B cell (primary cell): ENCODE measurements around the gene NPIPB13. TPM values are rescaled to one million over a fixed set of nuclear protein-coding genes. Genes with fewer than 3 reads are reported as not detected.
"Not testable (repeated sequence)": the region's sequence is repeated elsewhere in the genome, so short reads cannot be mapped to it uniquely, and the experiment has no call there.

Experiments
- ATAC-seq: fragments of 200-7000 bp; cut with Tn5 transposase; one replicate; pipeline ENCODE4 v1.10.0; 2021; ENCODE audit warnings: low read depth, mild to moderate bottlenecking, moderate number of reproducible peaks, moderate library complexity
- CTCF ChIA-PET: fragments of 350-600 bp; sonication (Branson Sonifier 250); formaldehyde crosslinking; loops from one replicate; lab custom pipeline; 2021; ENCODE audit warnings: antibody characterized with exemption, inconsistent platforms; lab: Charles Lee
- POLR2A ChIA-PET: fragments of 350-600 bp; sonication (Branson Sonifier 250); formaldehyde crosslinking; loops from one replicate; lab custom pipeline; 2021; ENCODE audit warnings: antibody characterized with exemption; lab: Charles Lee
- DNase-seq: peaks from one replicate; pipeline ENCODE4 v3.0.0; 2013
- H2AFZ ChIP-seq: 2 replicates; pipeline ENCODE4 v1.6.1; 2012; ENCODE audit warnings: mild to moderate bottlenecking, low read depth, low read length; ENCODE audit not compliant: insufficient read depth, poor library complexity, severe bottlenecking
- H3K27ac ChIP-seq, 2 donors: 1 replicate in 1 of 2; 2 replicates in 1 of 2; pipeline ENCODE4 v1.5.1; 2012 to 2013; ENCODE audit warnings: low read length in 2 of 2, mild to moderate bottlenecking in 2 of 2, moderate library complexity in 1 of 2
- H3K27me3 ChIP-seq, 4 experiments: fragments of 200-600 bp in 1 of 4; sonication (generic) in 1 of 4; replicated peaks in 1 of 4; 1 replicate in 2 of 4; 2 replicates in 2 of 4; pipeline versions ENCODE4 v1.6.1 to v1.7.0; 2013 to 2016; ENCODE audit warnings: low read length in 3 of 4, mild to moderate bottlenecking in 2 of 4, mixed read lengths in 1 of 4, moderate library complexity in 1 of 4; ENCODE audit not compliant: insufficient read depth in 4 of 4, control insufficient read depth in 3 of 4; ENCODE audit errors: control extremely low read depth in 1 of 4
- H3K36me3 ChIP-seq, 2 experiments: replicated peaks in 1 of 2; 1 replicate in 1 of 2; 2 replicates in 1 of 2; pipeline versions ENCODE4 v1.6.1 to v1.7.1; 2013; ENCODE audit warnings: low read length in 1 of 2; ENCODE audit not compliant: insufficient read depth in 2 of 2, control insufficient read depth in 1 of 2; ENCODE audit errors: control extremely low read depth in 1 of 2, extremely low read depth in 1 of 2
- H3K4me1 ChIP-seq, 2 donors: fragments of 200-600 bp in 1 of 2; sonication (generic) in 1 of 2; 1 replicate in 1 of 2; 2 replicates in 1 of 2; pipeline versions ENCODE4 v1.5.1 to v1.6.1; 2013 to 2017; ENCODE audit warnings: low read length in 2 of 2; ENCODE audit not compliant: control insufficient read depth in 2 of 2, insufficient read depth in 2 of 2
- H3K4me2 ChIP-seq: replicated peaks from 2 replicates; pipeline ENCODE3; 2012; ENCODE audit warnings: mild to moderate bottlenecking, low read depth, low read length; ENCODE audit not compliant: poor library complexity, severe bottlenecking
- H3K4me3 ChIP-seq, 5 experiments: fragments of 200-600 bp in 1 of 5; sonication (generic) in 1 of 5; 1 replicate in 3 of 5; 2 replicates in 2 of 5; pipeline versions ENCODE4 v1.5.1 to v1.7.0; 2011 to 2016; ENCODE audit warnings: low read length in 4 of 5, mild to moderate bottlenecking in 4 of 5, low read depth in 2 of 5, control low read depth in 1 of 5, moderate library complexity in 1 of 5; ENCODE audit not compliant: insufficient read depth in 1 of 5; ENCODE audit errors: control extremely low read depth in 1 of 5, extremely low read depth in 1 of 5
- H3K79me2 ChIP-seq: fragments of 200-600 bp; sonication (generic); one replicate; pipeline ENCODE4 v1.6.0; 2016; ENCODE audit warnings: low read length; ENCODE audit not compliant: control insufficient read depth, insufficient read depth
- H3K9ac ChIP-seq: fragments of 200-600 bp; sonication (generic); 2 replicates; pipeline ENCODE4 v1.6.1; 2017; ENCODE audit warnings: mild to moderate bottlenecking, low read length, moderate library complexity
- H3K9me3 ChIP-seq, 3 donors: one replicate each; pipeline versions ENCODE4 v1.6.1 to v1.7.1; 2013; ENCODE audit warnings: low read length in 2 of 3; ENCODE audit not compliant: control insufficient read depth in 2 of 3, insufficient read depth in 1 of 3; ENCODE audit errors: control extremely low read depth in 1 of 3
- H4K20me1 ChIP-seq: 2 replicates; pipeline ENCODE4 v1.6.0; 2012; ENCODE audit warnings: mild to moderate bottlenecking, low read length; ENCODE audit not compliant: insufficient read depth, control insufficient read depth, poor library complexity, severe bottlenecking
- H3K27ac Mint-ChIP-seq: one replicate; pipeline ENCODE4 v1.8.0; 2021; ENCODE audit warnings: mixed read lengths
- H3K27me3 Mint-ChIP-seq: one replicate; pipeline ENCODE4 v1.8.0; 2021; ENCODE audit warnings: mixed read lengths
- H3K4me1 Mint-ChIP-seq: one replicate; pipeline ENCODE4 v1.8.0; 2021; ENCODE audit warnings: mixed read lengths
- H3K4me3 Mint-ChIP-seq: one replicate; pipeline ENCODE4 v1.8.0; 2021; ENCODE audit warnings: mixed read lengths
- H3K9me3 Mint-ChIP-seq: one replicate; pipeline ENCODE4 v1.8.0; 2022; ENCODE audit warnings: mixed read lengths; ENCODE audit not compliant: insufficient read depth
- WGBS: methylation state at CpG from one replicate; pipeline ENCODE4 v1.1.5; 2013; ENCODE audit warnings: missing lambda C conversion rate; ENCODE audit not compliant: insufficient coverage; 5-methylcytosine and 5-hydroxymethylcytosine counted together
- intact Hi-C: fragments of 100-400 bp; cut with micrococcal nuclease; formaldehyde crosslinking; loops from one replicate; pipeline ENCODE4 v1.10.0; 2022
- polyA plus RNA-seq: library from polyadenylated mRNA; depleted of rRNA; stranded (reverse); fragments of >200 nt; gene quantifications from 2 replicates; pipeline ENCODE4 v1.2.3, GENCODE V29; 2012
- total RNA-seq, 2 donors: library from RNA; stranded (reverse); fragments of 120-200 nt in 1 of 2; gene quantifications; 1 replicate in 1 of 2; 2 replicates in 1 of 2; pipeline versions ENCODE4 v1.2.3 to v1.2.4, GENCODE V29; 2013 to 2022

NPIPB13 gene
- total and polyA plus RNA-seq, 2 donors (not counting 1 experiment from before 2014, with no cell fraction given): 8.4 to 59.6 TPM

DNA sequence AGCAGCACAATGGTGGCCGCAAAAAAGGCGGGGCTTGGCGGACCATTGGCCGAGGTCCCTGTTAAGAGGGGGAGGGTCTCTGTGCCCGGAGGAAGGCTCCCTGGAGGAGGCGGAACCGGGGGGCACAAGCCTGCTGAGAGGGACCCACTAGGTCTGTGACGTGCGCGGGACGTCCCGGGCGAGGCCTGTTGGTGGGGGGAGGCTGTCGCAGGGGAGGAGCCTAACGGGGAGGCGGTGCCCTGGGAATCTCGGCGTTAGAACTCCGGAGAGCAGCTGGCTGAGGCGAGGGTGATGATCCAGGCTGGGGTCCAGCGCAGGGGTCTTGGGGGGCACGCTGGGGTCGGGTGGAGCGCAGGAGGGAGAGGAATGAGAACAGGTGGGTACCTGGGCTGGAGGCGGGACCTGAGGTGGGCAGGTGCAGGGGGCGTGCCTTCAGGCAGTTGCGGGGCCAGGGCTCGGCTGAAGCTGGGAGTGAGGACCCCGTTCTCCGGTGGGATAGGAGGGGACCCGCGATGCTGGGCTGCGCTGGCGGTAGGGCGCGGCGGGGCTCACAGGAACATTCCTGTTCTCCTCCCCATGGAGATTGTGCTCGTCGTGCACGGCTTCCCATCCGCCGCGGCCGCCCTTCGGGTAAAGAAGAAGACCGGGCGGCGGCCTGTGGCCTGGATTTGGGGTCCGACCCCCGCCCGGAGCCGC is 42.6 kb downstream of the NPIPB13 start:
- H3K79me2 ChIP-seq, H3K27ac Mint-ChIP-seq, DNase-seq, H3K9me3 Mint-ChIP-seq, H3K36me3 ChIP-seq, H3K4me3 Mint-ChIP-seq, H3K9me3 ChIP-seq, intact Hi-C loops, H4K20me1 ChIP-seq, H3K27me3 ChIP-seq, H3K4me2 ChIP-seq, H3K27ac ChIP-seq, POLR2A ChIA-PET, H3K27me3 Mint-ChIP-seq, H3K4me1 Mint-ChIP-seq, CTCF ChIA-PET, H3K4me1 ChIP-seq: not testable (repeated sequence)
- Histone ChIP-seq H3K9ac (peak overlapping the region; percentile 54), H3K4me3 (peak overlapping the region in 4 of 5 experiments; percentile 29 to 57 (median 52)), H2AFZ (peak overlapping the region; percentile 66)
- 0% methylated on average over 8 of the region's 52 CpGs for WGBS
- peak; percentile 74 for ATAC-seq

GRCh38 chr16:30199608-30200343 is 48.5 kb downstream of the NPIPB13 start:
- H3K79me2 ChIP-seq, H3K27ac ChIP-seq, H3K9me3 ChIP-seq, POLR2A ChIA-PET, ATAC-seq, H3K4me3 ChIP-seq, H3K4me1 Mint-ChIP-seq, H2AFZ ChIP-seq, H3K27ac Mint-ChIP-seq, H3K9me3 Mint-ChIP-seq, H3K9ac ChIP-seq, H3K36me3 ChIP-seq, H3K27me3 Mint-ChIP-seq, DNase-seq, H3K4me3 Mint-ChIP-seq, H3K27me3 ChIP-seq, H3K4me1 ChIP-seq, H3K4me2 ChIP-seq, H4K20me1 ChIP-seq, CTCF ChIA-PET, intact Hi-C loops: not testable (repeated sequence)
- WGBS: no CpG with 5 or more reads among the region's 15 CpGs

DNA sequence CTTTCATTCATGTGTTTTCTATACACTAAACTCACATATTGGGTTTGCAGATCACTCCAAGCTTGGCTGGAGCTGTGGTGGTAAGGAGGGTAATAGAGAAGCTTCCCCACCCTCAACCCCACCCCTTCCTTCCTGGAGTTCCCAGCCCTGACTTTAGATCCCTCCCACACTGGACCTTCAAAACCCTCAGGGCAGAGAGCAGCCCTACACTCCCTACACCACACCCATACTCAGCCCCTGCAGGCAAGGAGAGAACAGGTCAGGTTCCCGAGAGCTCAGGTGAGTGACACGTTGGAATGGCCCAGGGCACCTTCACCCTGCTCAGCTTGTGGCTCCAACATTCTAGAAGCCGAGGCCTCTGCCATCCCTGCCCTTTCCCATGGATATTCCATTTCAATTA is 49.2 kb downstream of the NPIPB13 start, which contains the start of gene SULT1A3:
Gene SULT1A3 (plus strand): TSS at position 207 of the 400 bp plus-strand sequence. CDS start 1,474 bp downstream, outside the sequence.
- H4K20me1 ChIP-seq, H3K4me2 ChIP-seq, intact Hi-C loops, H3K4me3 ChIP-seq, H3K27ac Mint-ChIP-seq, H3K27me3 ChIP-seq, H3K4me1 ChIP-seq, H3K36me3 ChIP-seq, H3K27ac ChIP-seq, POLR2A ChIA-PET, CTCF ChIA-PET, H3K9ac ChIP-seq, H2AFZ ChIP-seq, H3K9me3 ChIP-seq, DNase-seq, H3K27me3 Mint-ChIP-seq, H3K4me3 Mint-ChIP-seq, H3K9me3 Mint-ChIP-seq, H3K79me2 ChIP-seq, H3K4me1 Mint-ChIP-seq, ATAC-seq: not testable (repeated sequence)
- no CpG with 5 or more reads among the region's 3 CpGs for WGBS
